Measurements from ENCODE around the gene AFDN. TPM values are rescaled to one million over a fixed set of nuclear protein-coding genes. Genes with fewer than 3 reads are reported as not detected.

AFDN gene
- total RNA-seq, 2 experiments from 2014 or later: 29.9 to 37.7 TPM

GRCh38 chr6:167866642-167867041 lies 39.9 kb downstream of the AFDN start:
- Mint-ChIP-seq H3K4me3 (no peak overlapping the region), H3K27me3 (peaks cover 5% of the 10 kb centered on the region), H3K27ac (no peak overlapping the region), H3K9me3 (no peaks in the 10 kb centered on the region), H3K4me1 (no peaks in the 10 kb centered on the region), H3K36me3 (peaks cover 9% of the 10 kb centered on the region)
- DNase-seq (no peak), ATAC-seq (ENCODE audit: low read depth) (no peak)
- POLR2A ChIA-PET: interaction anchor here (0.6 kb wide), 1 partner anchor 208 kb away, joined by 3 read pairs; no protein-coding TSS in a partner anchor

- no peak overlapping the region for H3K27ac Mint-ChIP-seq
- no peaks in the 10 kb centered on the region for H3K9me3 Mint-ChIP-seq
- H3K36me3 Mint-ChIP-seq: peaks cover 15% of the 10 kb centered on the region
- DNase-seq (no peak), ATAC-seq (ENCODE audit: low read depth) (no peak)
- POLR2A ChIA-PET: no interaction called here
- no peaks in the 10 kb centered on the region for H3K27me3 Mint-ChIP-seq
- no peaks in the 10 kb centered on the region for H3K4me1 Mint-ChIP-seq
- H3K4me3 Mint-ChIP-seq: no peak overlapping the region
Observed at GRCh38 chr6:167870321-167870720, 43.6 kb downstream of the AFDN start.

GRCh38 chr6:167872538-167873210 lies 46.0 kb downstream of the AFDN start:
- Mint-ChIP-seq H3K27ac (no peak overlapping the region), H3K27me3 (no peaks in the 10 kb centered on the region), H3K36me3 (peaks cover 16% of the 10 kb centered on the region), H3K4me3 (no peak overlapping the region), H3K4me1 (no peaks in the 10 kb centered on the region), H3K9me3 (no peaks in the 10 kb centered on the region)
- POLR2A ChIA-PET: interaction anchor here (0.5 kb wide), 1 partner anchor 172 kb away, joined by 3 read pairs; no protein-coding TSS in a partner anchor
- DNase-seq (no peak), ATAC-seq (ENCODE audit: low read depth) (no peak)

- no peak for ATAC-seq (ENCODE audit: low read depth)
- peaks cover 2% of the 10 kb centered on the region for H3K27me3 Mint-ChIP-seq
- no peak for DNase-seq
- peaks cover 11% of the 10 kb centered on the region for H3K36me3 Mint-ChIP-seq
- no peak overlapping the region for H3K27ac Mint-ChIP-seq
- no peak overlapping the region for H3K4me3 Mint-ChIP-seq
- no peaks in the 10 kb centered on the region for H3K9me3 Mint-ChIP-seq
- POLR2A ChIA-PET: no interaction called here
- no peaks in the 10 kb centered on the region for H3K4me1 Mint-ChIP-seq
Observed at GRCh38 chr6:167877994-167878779, 51.5 kb downstream of the AFDN start.

GRCh38 chr6:167879612-167880011 lies 52.9 kb downstream of the AFDN start:
- no peak overlapping the region for H3K27ac Mint-ChIP-seq
- H3K36me3 Mint-ChIP-seq: peaks cover 10% of the 10 kb centered on the region
- no peaks in the 10 kb centered on the region for H3K9me3 Mint-ChIP-seq
- H3K4me3 Mint-ChIP-seq: no peak overlapping the region
- ATAC-seq (ENCODE audit: low read depth): no peak
- H3K27me3 Mint-ChIP-seq: peaks cover 2% of the 10 kb centered on the region
- POLR2A ChIA-PET: no interaction called here
- no peak for DNase-seq
- no peaks in the 10 kb centered on the region for H3K4me1 Mint-ChIP-seq

- Mint-ChIP-seq H3K36me3 (peaks cover 15% of the 10 kb centered on the region), H3K27me3 (peaks cover 2% of the 10 kb centered on the region), H3K4me3 (no peak overlapping the region), H3K27ac (no peak overlapping the region), H3K9me3 (no peaks in the 10 kb centered on the region), H3K4me1 (no peaks in the 10 kb centered on the region)
- POLR2A ChIA-PET: no interaction called here
- ATAC-seq (ENCODE audit: low read depth) (no peak), DNase-seq (no peak)
Observed at GRCh38 chr6:167881327-167881726, 54.6 kb downstream of the AFDN start.

GRCh38 chr6:167882244-167882643 lies 55.5 kb downstream of the AFDN start:
- Mint-ChIP-seq H3K4me3 (no peak overlapping the region), H3K4me1 (no peaks in the 10 kb centered on the region), H3K36me3 (peaks cover 13% of the 10 kb centered on the region), H3K9me3 (no peaks in the 10 kb centered on the region), H3K27ac (no peak overlapping the region), H3K27me3 (peaks cover 2% of the 10 kb centered on the region)
- ATAC-seq (ENCODE audit: low read depth): no peak
- no peak for DNase-seq
- POLR2A ChIA-PET: no interaction called here

- Mint-ChIP-seq H3K27me3 (no peaks in the 10 kb centered on the region), H3K4me3 (no peak overlapping the region), H3K4me1 (no peaks in the 10 kb centered on the region), H3K9me3 (no peaks in the 10 kb centered on the region), H3K27ac (no peak overlapping the region), H3K36me3 (peaks cover 12% of the 10 kb centered on the region)
- ATAC-seq (ENCODE audit: low read depth): no peak
- DNase-seq: no peak
- POLR2A ChIA-PET: no interaction called here
Observed at GRCh38 chr6:167888098-167888497, 61.4 kb downstream of the AFDN start.

GRCh38 chr6:167892835-167893815 lies 66.4 kb downstream of the AFDN start:
- no peak overlapping the region for H3K4me3 Mint-ChIP-seq
- H3K36me3 Mint-ChIP-seq: peaks cover 4% of the 10 kb centered on the region
- ATAC-seq (ENCODE audit: low read depth): no peak
- POLR2A ChIA-PET: no interaction called here
- H3K27me3 Mint-ChIP-seq: no peaks in the 10 kb centered on the region
- no peak overlapping the region for H3K27ac Mint-ChIP-seq
- no peaks in the 10 kb centered on the region for H3K4me1 Mint-ChIP-seq
- no peaks in the 10 kb centered on the region for H3K9me3 Mint-ChIP-seq
- DNase-seq: no peak

- Mint-ChIP-seq H3K4me1 (no peaks in the 10 kb centered on the region), H3K27ac (no peak overlapping the region), H3K27me3 (no peaks in the 10 kb centered on the region), H3K4me3 (no peak overlapping the region), H3K36me3 (peaks cover 2% of the 10 kb centered on the region), H3K9me3 (no peaks in the 10 kb centered on the region)
- ATAC-seq (ENCODE audit: low read depth) (no peak), DNase-seq (no peak)
- POLR2A ChIA-PET: no interaction called here
Observed at GRCh38 chr6:167894965-167895364, 68.3 kb downstream of the AFDN start.

- no peaks in the 10 kb centered on the region for H3K4me1 Mint-ChIP-seq
- DNase-seq: no peak
- ATAC-seq (ENCODE audit: low read depth): no peak
- H3K9me3 Mint-ChIP-seq: no peaks in the 10 kb centered on the region
- H3K4me3 Mint-ChIP-seq: no peak overlapping the region
- H3K36me3 Mint-ChIP-seq: no peaks in the 10 kb centered on the region
- H3K27me3 Mint-ChIP-seq: no peaks in the 10 kb centered on the region
- POLR2A ChIA-PET: interaction anchor here (0.7 kb wide), 1 partner anchor 75 kb away, joined by 3 read pairs; no protein-coding TSS in a partner anchor
- no peak overlapping the region for H3K27ac Mint-ChIP-seq
Observed at GRCh38 chr6:167896648-167897047, 69.9 kb downstream of the AFDN start.

- POLR2A ChIA-PET: no interaction called here
- Mint-ChIP-seq H3K36me3 (peaks cover 2% of the 10 kb centered on the region), H3K4me1 (no peaks in the 10 kb centered on the region), H3K4me3 (no peak overlapping the region), H3K27me3 (no peaks in the 10 kb centered on the region), H3K9me3 (no peaks in the 10 kb centered on the region), H3K27ac (no peak overlapping the region)
- DNase-seq (no peak), ATAC-seq (ENCODE audit: low read depth) (no peak)
Observed at GRCh38 chr6:167898673-167899311, 72.1 kb downstream of the AFDN start.

GRCh38 chr6:167904791-167905190 lies 78.1 kb downstream of the AFDN start:
- H3K9me3 Mint-ChIP-seq: no peaks in the 10 kb centered on the region
- ATAC-seq (ENCODE audit: low read depth) (no peak), DNase-seq (no peak)
- POLR2A ChIA-PET: no interaction called here
- no peak overlapping the region for H3K27ac Mint-ChIP-seq
- peaks cover 2% of the 10 kb centered on the region for H3K36me3 Mint-ChIP-seq
- no peaks in the 10 kb centered on the region for H3K27me3 Mint-ChIP-seq
- H3K4me1 Mint-ChIP-seq: no peaks in the 10 kb centered on the region
- H3K4me3 Mint-ChIP-seq: no peak overlapping the region
